DMS153 treated with DMSO at 0.1 percent for 48 hours (cell line): ENCODE data around the gene ABCF2.
A peak's percentile ranks its signal among the peaks of the same experiment; 100 is the strongest.

ENCODE experiments used
- DNase-seq: peaks from one replicate; lab custom pipeline; 2025; ENCODE audit not compliant: unreplicated experiment; lab: John Stamatoyannopoulos, UW

Gene ABCF2

DNA sequence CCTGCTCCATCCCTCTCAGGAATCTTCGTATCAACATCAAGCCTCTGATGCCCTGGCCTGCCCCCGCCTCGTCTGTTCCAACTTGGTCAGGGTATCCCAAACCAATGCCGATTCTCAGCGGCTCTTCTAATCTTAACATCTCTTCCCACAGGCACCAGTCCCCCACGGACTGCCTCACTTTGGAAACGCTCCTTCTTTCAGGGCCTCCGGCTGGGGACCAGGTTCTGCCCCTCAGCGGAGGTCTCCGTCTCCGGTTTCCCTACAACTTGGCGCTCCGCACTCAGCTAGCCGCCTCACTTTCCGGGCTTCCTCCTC lies 488 bp downstream of the ABCF2 start:
- no peak for DNase-seq

DNA sequence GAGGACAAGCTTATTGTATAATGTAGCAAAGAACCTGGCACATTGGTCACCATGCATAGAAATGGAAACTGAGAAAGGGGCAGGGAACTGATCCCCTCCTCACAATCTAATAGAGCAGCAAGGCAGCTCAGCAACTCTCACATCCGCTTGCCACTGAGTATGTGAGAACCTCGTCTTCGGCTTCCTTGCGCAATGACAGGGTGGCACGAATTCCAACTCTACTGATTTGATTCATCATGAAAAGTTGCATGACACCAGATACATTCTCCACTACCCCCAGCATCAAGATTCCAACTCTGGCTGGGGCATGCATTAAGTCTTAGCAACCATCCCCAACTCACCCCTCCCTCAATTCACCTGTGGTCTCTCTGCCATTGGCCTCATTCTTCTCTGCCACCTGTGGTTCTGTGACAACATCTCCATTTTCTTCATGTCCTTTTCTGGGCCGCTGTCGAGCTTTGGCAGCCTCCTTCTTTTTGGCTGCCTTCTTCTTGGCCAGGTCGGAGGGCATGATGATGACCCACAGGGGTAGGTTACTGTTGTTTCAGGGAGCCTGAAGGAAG lies 976 bp downstream of the ABCF2 start:
- DNase-seq, result no peak

DNA sequence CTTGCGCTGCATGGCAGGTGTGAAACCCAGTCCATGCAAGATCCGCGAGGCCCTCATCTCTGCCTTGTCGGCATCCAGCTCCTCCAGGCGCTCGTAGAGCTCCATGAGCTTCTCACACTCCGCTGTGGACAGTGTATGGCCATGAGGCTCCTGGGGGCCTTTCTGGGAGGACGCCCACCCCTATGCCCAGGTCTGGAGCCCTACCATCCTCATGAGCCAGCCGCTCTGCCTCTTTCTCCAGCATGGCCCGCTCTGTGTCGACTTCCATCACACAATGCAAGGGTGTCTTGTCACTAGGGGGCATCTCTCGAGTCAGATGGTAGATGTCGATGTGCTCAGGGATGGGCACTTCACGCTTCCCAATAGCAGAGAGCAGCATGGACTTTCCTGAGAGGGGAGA lies 3.3 kb downstream of the ABCF2 start:
- no peak for DNase-seq

DNA sequence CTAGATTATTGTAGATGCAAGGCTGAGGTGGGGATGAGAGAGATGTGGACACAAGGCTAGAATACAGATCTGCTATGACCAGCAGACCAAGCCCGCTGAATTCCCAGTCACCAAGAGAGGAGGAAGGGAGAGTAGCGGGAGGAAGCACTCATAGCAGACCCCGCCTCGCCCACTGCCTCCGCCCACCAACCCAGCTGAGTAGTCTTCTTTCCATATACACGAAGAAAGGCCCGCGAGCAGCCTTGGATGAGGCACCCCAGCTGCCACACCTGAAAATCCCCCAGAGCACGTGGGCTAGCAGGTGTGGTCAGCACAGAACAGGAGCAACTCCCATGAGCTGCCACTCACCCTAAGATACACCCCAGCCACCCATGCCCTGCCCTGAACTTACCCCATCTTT lies 8.8 kb downstream of the ABCF2 start:
- no peak for DNase-seq

DNA sequence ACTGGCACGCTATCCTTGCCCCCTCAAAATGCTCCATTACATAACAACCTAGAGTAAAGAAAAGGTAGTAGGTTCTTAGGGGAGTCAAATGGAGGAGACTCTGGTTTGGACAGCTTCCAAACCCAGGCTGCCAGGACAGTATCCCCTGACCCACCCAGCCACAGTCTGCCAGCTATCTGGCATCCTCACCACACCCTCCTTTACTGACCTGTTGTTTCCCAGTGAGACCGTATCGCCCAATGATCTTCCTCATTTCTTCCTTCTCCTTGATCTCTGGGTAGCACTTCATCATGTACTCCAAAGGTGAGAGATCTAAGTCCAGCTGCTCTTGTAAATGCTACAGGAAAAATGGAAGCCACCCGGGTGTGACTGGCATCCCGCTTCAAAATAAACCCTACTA lies 11.6 kb downstream of the ABCF2 start:
- DNase-seq, result no peak

DNA sequence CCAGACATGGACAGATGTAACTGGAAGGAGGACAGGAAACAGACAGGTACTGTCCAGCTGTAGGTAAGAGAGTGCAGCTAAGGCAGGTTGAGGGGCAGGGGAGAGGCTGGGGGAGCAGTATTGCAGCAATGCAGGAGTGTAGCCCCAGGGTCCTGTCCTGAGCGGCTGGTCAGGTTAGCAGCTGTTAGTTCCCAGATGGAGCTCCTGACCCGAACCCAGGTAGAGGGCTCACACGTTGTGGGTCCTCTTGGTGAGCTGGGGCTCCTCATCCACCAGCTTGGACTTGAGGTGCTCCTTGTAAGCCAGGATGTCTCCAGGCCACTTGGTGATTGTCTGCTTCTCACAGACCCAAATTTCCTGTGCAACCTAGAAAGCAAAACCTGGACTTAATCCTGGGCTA lies 13.2 kb downstream of the ABCF2 start:
- no peak for DNase-seq

DNA sequence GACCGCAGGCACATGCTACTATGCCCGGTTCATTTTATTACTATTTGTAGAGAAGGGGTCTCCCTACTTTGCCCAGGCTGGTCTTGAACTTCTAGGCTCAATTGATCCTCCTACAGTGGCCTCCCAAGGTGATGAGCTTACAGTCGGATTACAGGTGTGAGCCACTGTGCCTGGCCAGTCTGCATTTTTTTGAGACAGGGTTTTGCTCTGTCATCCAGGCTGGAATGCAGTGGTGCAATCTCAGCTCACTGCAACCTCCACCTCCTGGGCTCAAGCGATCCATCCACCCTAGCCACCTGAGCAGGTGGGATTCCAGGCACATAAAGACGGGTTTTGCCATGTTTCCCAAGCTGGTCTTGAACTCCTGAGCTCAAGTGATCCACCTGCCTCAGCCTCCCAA lies 14.4 kb downstream of the ABCF2 start:
- no peak for DNase-seq

DNA sequence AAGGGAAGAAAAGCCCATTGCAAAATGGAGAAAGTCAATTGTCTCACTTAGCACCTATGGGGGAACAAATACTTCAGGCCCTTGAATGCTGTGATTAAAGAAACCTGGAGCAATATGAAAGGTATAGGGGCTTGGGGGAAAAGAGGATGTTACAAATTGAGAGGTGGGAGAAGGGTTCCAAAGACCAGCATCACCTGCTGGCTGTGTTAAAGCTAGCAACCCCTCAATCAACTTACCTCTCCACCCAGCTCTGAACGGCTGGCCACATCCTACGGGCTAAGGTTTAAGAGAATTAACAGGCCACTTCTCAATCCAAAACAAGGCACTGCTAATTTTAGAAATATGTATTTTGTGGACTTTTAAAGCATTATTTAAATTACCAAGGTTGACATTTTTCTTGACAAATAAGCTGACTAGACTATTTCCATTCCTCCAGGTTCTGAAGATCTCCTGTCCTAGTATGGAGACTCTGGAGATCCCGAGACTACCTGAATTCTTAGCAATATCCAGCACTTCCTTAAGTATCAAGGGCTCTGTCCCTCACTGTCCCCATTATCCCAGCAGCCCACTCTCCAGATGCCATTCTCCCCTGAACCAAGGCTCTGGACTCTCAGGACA lies 15.7 kb downstream of the ABCF2 start:
- no peak for DNase-seq

DNA sequence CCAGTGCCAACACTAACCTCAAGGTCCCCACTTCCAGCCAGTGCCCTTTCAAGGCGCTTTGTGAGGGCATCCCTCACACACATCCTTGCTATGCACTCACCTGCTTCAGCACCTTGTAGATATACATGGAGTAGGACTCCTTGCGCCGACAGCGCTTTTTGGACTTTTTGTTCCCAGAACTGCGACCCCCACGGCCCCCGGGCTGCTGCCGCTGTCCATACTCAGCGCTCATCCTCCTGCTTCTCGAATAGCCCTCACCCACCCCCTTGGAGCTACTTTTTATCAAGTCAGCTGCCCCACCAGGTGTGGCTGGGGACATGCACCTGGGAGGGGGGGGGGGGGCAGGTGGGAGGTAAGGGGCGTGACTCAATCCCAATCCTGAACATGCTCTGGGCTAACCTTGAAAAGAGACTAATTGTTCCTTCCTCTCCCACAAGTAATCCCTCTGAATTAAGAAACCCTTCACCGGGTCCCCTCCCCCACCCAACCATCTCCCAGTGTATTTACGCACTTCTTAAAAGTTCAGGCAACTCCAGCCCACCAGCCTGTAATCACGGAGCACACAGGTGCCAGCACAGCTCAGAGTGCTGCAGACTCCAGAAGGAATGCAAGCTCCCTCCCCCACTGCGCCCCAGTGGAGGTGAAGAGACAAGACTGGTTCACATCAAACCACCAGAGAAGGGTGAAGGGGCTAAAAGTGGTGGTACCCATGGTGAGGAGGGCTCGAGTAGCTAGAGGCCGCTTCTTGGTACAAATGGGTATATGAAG lies 16.7 kb downstream of the ABCF2 start, which contains the start of gene H2BK1:
Gene H2BK1, minus strand, starts transcription at position 402 of the 768 bp plus-strand sequence. Its CDS starts 170 bp downstream, at position 232.
- no peak for DNase-seq

DNA sequence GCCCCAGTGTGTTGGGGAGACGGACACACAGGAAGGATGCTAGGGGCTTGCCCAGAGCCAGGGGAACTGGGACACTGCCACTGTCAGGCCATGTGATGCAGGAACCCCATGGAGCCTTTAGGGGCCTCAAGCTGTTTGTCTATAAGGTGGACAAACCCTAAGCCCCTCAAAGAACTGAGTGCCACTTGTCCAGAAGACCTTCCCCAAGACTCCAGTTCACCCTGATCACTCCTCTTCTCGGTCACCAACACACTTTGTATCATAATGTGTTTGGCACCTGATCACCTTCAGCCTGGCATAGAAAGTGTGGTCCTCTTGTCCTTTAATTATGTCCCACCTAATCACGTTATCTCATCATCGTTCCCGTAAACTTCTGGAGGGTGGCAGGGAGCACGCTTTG lies 17.4 kb downstream of the ABCF2 start:
- no peak for DNase-seq

DNA sequence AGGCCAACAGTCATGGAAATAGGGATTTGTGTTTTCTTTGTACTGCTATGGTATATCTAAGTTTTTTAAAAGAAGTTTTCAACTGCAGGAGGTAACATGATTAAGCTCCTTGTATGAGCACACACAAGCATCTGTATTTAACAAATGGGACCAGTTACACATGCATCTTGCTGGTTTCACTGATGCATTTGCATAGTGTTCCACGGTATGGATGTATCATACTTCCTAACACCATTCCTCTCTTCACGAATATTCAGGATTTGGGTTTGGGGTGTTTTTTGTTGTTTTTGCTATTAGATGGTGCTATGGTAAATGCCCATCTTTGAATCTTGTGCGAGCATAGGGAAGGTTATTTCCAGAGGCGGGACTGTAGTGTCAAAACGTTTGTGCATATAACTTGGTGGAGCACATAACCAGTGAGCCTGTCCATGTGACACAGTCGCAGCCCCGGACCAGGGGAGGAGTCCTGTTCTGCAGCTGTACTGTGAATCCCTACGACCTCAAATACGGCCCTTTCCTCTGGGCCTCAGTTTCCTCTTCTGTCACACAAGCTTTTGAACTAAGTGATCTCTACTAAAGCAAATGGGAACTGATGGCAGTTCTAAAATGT lies 18.6 kb downstream of the ABCF2 start:
- no peak for DNase-seq

DNA sequence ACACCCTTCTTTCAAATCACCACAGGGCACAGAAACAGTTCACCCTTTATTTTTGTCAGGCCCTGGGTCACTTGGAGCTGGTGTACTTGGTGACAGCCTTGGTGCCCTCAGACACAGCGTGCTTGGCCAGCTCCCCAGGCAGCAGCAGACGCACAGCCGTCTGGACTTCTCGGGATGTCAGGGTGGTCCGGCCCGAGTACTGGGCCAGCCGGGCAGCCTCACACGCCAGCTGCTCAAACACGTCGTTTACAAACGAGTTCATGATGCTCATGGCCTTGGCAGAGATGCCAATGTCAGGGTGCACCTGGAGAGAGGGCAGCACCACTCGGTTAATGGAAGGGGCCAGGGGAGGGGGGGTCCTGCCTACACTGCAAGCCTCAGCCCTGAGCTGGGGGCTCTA lies 19.2 kb downstream of the ABCF2 start:
- DNase-seq, result no peak

DNA sequence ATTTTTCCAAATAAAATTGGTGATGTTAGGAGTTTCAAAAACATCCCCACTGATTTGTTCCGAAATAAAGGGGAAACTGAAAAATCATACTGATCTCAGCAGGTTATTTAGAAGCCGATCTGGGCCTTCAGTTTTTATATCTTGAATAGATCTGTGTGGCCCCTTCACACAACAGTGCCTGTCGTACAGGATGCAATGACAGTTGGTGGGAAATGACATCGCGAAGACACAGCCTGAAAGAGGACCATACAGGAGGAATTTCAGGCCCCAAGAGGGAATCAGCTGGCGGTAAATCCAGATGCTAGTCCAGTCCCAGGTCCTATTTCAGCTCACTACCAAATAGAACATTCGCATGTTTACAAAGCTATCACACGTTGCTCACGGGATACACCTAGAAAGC lies 19.7 kb downstream of the ABCF2 start:
- DNase-seq, result no peak

DNA sequence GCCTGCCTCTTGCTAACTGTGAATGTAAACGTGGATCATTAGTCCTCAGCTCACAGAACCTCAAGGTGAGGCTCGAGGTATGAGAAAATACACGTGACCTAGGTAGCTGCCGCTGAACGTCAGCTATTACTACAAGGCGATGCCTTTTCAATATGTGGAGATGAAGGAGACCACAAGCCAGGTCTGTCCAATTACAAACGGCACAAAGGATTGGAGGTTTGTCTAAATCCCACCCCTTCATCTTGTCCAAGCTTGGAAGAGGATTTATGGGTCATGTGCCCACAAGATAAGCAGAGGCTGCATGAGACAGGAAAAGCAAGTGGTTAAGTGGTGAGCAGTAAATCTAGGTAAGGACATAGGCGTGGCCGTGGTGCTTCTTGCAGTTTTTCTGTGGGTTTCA lies 20.1 kb downstream of the ABCF2 start:
- no peak for DNase-seq

DNA sequence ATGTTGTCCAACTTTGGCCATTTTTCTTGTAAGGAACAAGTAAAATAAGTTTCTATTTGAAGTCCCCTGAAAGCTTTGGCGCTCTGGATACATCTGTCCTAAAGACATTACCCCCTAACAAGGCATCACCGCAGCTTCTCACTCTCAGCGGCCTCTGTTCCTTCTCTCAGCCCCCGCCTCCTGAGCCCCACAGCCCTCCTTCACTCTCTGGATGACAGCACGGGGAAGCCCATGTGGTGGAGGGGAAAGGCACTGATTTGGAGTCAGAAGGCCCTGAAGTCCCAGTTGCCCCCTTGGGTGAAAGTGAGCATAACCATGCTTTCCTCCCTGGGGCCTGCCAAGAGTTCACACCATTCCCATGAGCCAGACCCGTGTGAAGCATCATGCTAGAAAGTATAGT lies 21.3 kb downstream of the ABCF2 start:
- no peak for DNase-seq

DNA sequence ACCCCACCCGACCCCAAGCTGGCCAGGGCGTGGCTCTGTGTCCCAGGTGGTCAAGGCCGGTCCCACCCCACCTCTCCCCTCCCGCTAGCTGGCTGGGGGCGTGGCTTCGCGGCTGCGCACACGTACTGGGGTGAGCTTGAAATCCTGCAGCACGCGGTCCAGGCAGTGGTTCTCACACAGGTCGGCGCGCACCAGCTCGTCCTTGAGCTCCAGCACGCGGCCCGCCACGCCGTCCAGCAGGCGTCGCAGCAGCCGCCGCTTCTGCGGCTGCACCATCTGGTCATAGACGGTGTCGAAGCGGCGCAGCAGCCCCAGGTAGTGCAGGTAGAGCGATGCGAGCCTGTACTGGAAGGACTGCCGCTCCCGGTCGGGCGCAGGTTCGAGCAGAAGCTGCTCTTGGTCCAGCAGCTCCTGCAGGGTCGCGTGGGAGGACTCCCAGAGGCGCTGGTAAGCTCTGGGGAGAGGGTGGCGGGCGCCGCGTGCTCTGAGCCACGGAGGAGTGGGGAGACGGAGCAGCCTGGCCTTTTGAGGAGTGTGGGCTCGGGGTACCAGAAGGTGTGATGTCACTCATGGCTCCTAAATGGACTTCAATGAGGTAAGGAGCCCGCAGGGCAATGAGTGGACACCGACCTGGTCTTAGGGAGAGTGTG lies 22.5 kb downstream of the ABCF2 start:
- DNase-seq, result no peak

DNA sequence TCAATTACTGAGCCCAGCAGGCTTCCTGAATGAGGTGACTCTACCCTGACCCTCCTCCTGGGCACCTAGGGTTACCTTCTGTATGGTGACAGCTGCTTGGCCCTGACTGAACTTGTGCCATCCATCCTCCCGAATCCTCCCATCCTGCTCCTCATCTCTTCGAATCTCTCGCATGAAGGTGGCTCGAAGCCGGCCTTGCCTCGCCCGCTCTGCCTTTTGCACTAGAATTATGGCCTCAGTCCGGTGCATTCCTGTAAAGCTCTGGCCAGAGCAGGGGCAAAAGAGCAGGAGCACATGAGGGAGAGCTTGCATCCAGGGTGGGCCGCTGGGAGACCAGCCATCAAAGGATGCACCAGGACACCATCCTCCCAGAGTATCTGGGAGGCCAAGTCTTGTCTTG lies 24.2 kb downstream of the ABCF2 start:
- DNase-seq, result no peak

DNA sequence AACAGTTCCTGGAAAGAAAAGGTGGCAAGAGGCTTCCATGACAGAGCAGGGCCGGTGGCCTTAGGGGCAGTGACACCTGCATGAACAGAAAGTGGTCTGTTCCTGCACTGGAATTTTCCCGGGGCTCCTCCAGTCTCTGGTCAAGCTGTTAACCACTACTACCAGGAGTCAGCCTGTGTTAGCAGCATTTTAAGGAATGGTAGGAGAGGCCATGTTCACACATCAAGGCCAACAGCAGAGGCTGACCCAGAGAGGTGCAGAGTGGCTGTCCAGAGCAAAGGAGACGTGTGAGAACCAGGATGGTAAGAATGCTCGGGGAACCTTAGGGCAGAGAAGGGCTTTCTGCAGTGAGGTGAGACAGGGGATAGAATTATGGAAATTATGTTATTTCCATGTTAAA lies 25.3 kb downstream of the ABCF2 start:
- DNase-seq, result no peak

DNA sequence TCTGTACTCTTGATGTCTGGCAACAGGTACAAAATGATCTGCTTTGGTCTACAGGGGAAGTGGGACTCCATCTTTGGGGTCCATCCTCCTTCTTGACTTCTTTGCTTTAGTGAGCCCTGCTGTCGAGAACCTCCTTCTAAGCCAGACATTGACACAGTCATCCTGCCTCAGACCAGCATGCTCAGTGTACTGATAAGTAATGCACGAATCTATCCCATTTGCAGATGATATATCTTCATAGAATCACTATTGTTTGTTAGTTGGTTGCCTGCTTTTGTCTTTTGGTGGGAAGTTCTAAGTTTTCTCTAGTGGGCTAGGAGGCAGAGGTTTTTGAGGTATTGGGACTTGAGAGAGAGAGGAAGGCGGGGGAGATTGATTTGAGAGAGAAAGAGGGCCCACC lies 25.7 kb downstream of the ABCF2 start:
- DNase-seq, result no peak

DNA sequence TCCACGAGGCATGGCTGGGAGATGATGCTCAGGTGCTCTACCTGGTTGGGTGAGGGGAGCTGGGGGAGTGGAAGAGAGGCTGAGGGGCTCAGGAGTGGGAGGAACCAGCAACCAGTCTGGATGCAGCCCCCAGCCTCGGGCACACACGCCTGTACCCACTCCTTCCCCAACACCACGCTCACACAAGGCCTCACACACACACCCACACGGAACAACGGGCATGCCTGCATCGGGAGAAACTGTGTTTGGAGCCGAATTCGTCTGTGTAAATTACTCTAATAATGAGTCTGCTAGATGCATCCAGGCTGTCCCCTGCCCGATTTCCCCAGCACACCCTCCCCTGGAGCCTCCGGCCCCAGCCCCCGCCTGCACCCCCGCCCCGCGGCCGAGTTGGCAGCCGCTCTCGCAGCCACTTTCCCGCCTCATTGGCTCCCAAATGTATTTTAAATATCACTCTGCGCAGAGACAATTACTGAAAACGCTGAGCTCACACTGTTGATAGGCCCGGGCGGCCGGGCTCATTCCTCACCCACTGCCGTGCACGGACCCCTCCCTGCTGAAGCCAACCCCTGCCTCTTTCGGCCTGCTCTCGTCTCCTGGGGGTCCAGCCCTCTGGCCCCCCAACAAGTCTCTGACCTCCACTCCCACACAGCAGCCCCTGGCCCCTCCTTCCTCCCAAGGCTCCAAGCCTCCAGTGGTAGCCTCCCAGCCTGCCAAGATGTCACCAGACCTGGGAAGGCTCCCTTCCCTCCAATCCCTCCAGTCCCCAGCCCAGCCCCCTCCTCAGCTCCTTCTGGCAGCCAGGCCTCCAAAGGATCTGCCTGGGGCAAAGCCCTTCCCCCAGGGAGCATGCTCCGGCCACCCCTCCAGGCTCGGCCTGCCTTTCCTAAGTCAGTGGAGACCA lies 27.8 kb downstream of the ABCF2 start:
- peak; percentile 25 for DNase-seq

DNA sequence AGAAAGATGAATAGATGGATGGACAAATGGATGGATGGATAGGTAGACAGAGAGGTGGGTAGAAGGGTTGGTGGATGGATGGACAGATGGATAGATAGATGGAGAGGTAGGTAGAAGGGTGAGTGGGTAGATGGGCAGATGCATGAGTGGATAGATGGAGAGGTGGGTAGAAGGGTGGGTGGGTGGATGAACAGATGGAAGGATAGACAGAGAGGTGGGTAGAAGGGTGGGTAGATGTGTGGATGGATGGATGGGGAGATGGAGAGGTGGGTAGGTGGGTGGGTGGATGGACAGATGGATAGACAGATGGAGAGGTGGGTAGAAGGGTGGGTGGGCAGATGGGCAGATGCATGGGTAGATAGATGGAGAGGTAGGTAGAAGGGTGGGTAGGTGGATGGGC lies 29.1 kb downstream of the ABCF2 start:
- DNase-seq, result no peak
